HepG2 (cell line): ENCODE data around the gene PEX14. TPM values are rescaled to one million over a fixed set of nuclear protein-coding genes. Genes with fewer than 3 reads are reported as not detected.

Experiments used
- BCL6 ChIP-seq: IDR thresholded peaks from 2 replicates; pipeline ENCODE4 v1.6.1; 2016; ENCODE audit warnings: missing genetic modification reagents, missing compliant biosample characterization
- CREB1 ChIP-seq, 2 experiments: fragments of 450-650 bp in 1 of 2; IDR thresholded peaks; 2 replicates each; pipeline ENCODE4 v1.6.1; 2016 to 2017; ENCODE audit warnings: control low read depth in 1 of 2, mild to moderate bottlenecking in 1 of 2, missing compliant biosample characterization in 1 of 2, missing genetic modification characterization in 1 of 2
- ESRRA ChIP-seq: sonication (generic); formaldehyde crosslinking; IDR thresholded peaks from 2 replicates; pipeline ENCODE4 v1.5.1; 2020; ENCODE audit warnings: mild to moderate bottlenecking, low read depth, missing genetic modification reagents
- FOXA3 ChIP-seq: IDR thresholded peaks from 2 replicates; pipeline ENCODE4 v1.6.1; 2016; ENCODE audit warnings: missing genetic modification reagents, missing compliant biosample characterization
- MAFK ChIP-seq, 2 experiments: IDR thresholded peaks in 1 of 2; conservative IDR thresholded peaks in 1 of 2; 2 replicates each; pipeline ENCODE4 v1.6.1; 2011; ENCODE audit warnings: improper control_type of control experiment in 2 of 2, low read length in 2 of 2
- MEF2D ChIP-seq: sonication (generic); formaldehyde crosslinking; IDR thresholded peaks from 2 replicates; pipeline ENCODE4 v1.5.1; 2020; ENCODE audit warnings: mild to moderate bottlenecking, missing genetic modification reagents
- MLX ChIP-seq: IDR thresholded peaks from 2 replicates; pipeline ENCODE4 v1.6.1; 2016
- SAP130 ChIP-seq: IDR thresholded peaks from 2 replicates; pipeline ENCODE4 v1.6.1; 2016; ENCODE audit warnings: low read depth
- SOX5 ChIP-seq: IDR thresholded peaks from 2 replicates; pipeline ENCODE4 v1.6.1; 2016; ENCODE audit warnings: borderline replicate concordance
- ZBTB4 ChIP-seq: sonication (generic); formaldehyde crosslinking; IDR thresholded peaks from 2 replicates; pipeline ENCODE4 v1.4.0; 2020; ENCODE audit warnings: missing genetic modification reagents, mild to moderate bottlenecking, borderline replicate concordance
- ZBTB43 ChIP-seq: sonication (generic); formaldehyde crosslinking; conservative IDR thresholded peaks from 2 replicates; pipeline ENCODE4 v1.4.0; 2020; ENCODE audit warnings: missing genetic modification reagents
- ZFP36L1 ChIP-seq: sonication (generic); formaldehyde crosslinking; IDR thresholded peaks from 2 replicates; pipeline ENCODE4 v1.8.0; 2022; ENCODE audit warnings: mild to moderate bottlenecking, missing genetic modification reagents, moderate library complexity
- ZNF251 ChIP-seq: sonication (generic); formaldehyde crosslinking; IDR thresholded peaks from 2 replicates; pipeline ENCODE4 v1.9.0; 2021; ENCODE audit warnings: mild to moderate bottlenecking, missing genetic modification reagents
- ZNF292 ChIP-seq: sonication (generic); formaldehyde crosslinking; IDR thresholded peaks from 2 replicates; pipeline ENCODE4 v1.8.1; 2022; ENCODE audit warnings: mild to moderate bottlenecking, low read depth, missing genetic modification reagents, borderline replicate concordance
- ZNF556 ChIP-seq: sonication (generic); formaldehyde crosslinking; IDR thresholded peaks from 2 replicates; pipeline ENCODE4 v1.4.0; 2020; ENCODE audit warnings: mild to moderate bottlenecking, missing genetic modification reagents, borderline replicate concordance
- ZNF652 ChIP-seq: IDR thresholded peaks from 2 replicates; pipeline ENCODE4 v1.6.1; 2016; ENCODE audit warnings: low read depth, borderline replicate concordance
- ZNF788 ChIP-seq: sonication (generic); formaldehyde crosslinking; IDR thresholded peaks from 2 replicates; pipeline ENCODE4 v1.5.0; 2020; ENCODE audit warnings: mild to moderate bottlenecking, missing genetic modification reagents, borderline replicate concordance
- ZSCAN22 ChIP-seq: sonication (generic); formaldehyde crosslinking; IDR thresholded peaks from 2 replicates; pipeline ENCODE4 v1.4.0; 2020; ENCODE audit warnings: mild to moderate bottlenecking, missing genetic modification reagents
- polyA plus RNA-seq, 8 experiments: library from polyadenylated mRNA; depleted of rRNA in 3 of 8; stranded (reverse) in 7 of 8; unstranded in 1 of 8; fragments of >200 nt; fragmentation: Illumina TruSeq in 4 of 8; extraction: Trizol in 4 of 8; gene quantifications; 2 replicates each; pipeline versions ENCODE4 v1.2.1 to v1.2.3, GENCODE V29; 2011 to 2016; ENCODE audit warnings: low read depth in 4 of 8, missing spikeins in 1 of 8, mixed read lengths in 1 of 8; ENCODE audit not compliant: insufficient read depth in 1 of 8
- total RNA-seq, 5 experiments: library from RNA; depleted of rRNA; stranded (reverse); fragments of >200 nt; fragmentation: Illumina TruSeq; extraction: Trizol; gene quantifications; 2 replicates each; pipeline ENCODE4 v1.2.3, GENCODE V29; 2016; ENCODE audit warnings: low read depth in 1 of 5
- TF ChIP-seq, protein P1 (sequence below): sonication (generic); formaldehyde crosslinking; IDR thresholded peaks from 2 replicates; pipeline ENCODE4 v1.4.0; 2020; ENCODE audit warnings: mild to moderate bottlenecking, missing genetic modification reagents
- TF ChIP-seq, protein P2 (sequence below): sonication (generic); formaldehyde crosslinking; IDR thresholded peaks from 2 replicates; pipeline ENCODE4 v1.4.0; 2020; ENCODE audit warnings: missing genetic modification reagents

Gene PEX14
- total and polyA plus RNA-seq, 2 of the 13 experiments (the other 11 are each of a cell fraction or from before 2014, with no cell fraction given) = 6.5 to 9.9 TPM

DNA sequence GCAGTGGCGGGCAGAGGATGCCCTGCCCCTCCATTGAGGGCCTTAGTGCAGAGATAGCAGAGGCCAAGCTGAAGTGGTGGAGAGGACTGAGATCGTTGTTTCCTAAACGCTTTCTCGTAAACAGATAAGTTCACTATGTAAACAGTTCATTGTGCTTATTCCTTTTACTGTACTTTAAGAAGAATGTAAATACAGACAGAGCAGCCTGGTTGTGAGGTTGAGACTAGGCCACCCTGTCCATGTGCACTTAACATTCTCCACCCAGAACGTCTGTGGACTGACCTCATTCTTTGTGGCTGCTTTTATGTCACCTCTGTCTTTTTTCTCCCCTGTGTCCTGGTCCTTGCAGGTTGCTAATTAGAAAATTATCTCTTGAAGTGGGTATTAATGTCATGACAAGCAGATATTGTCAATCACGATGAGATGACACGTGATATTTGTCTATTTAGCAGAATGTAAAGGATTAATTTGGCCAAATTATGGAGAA is 36.0 kb upstream of the PEX14 start (continued):
- TF ChIP-seq CREB1 (IDR thresholded peaks at IDR 0.05) (no peak), CREB1 (CRISPR knock-in tag; IDR thresholded peaks at IDR 0.05) (peak; percentile 32; the same call in 1 of the 2 replicates), ZBTB43 (CRISPR knock-in tag) (no peak), ESRRA (CRISPR knock-in tag) (no peak), BCL6 (0 out of 2 replicates have a peak, but pooled peaks have one; percentile 43), FOXA3 (CRISPR knock-in tag) (peak; percentile 56), MEF2D (CRISPR knock-in tag) (no peak), MLX (CRISPR knock-in tag) (no peak), ZNF251 (CRISPR knock-in tag) (no peak), ZBTB4 (CRISPR knock-in tag) (no peak), ZFP36L1 (CRISPR knock-in tag) (no peak), MAFK (conservative IDR thresholded peaks at IDR 0.05 in 1 of 2, IDR thresholded peaks at IDR 0.05 in 1 of 2; ENCODE audit: low read length in 2 of 2) (peak; percentile 29 to 50; a peak in 3 of 4 replicates), ZNF788 (CRISPR knock-in tag) (no peak), ZNF652 (CRISPR knock-in tag) (no peak), ZNF292 (no peak), SOX5 (CRISPR knock-in tag) (peak; percentile 38; the same call in 1 of the 2 replicates), ZNF556 (CRISPR knock-in tag) (no peak), ZSCAN22 (CRISPR knock-in tag) (no peak), SAP130 (peak; percentile 37)
- TF ChIP-seq, protein P1, sequence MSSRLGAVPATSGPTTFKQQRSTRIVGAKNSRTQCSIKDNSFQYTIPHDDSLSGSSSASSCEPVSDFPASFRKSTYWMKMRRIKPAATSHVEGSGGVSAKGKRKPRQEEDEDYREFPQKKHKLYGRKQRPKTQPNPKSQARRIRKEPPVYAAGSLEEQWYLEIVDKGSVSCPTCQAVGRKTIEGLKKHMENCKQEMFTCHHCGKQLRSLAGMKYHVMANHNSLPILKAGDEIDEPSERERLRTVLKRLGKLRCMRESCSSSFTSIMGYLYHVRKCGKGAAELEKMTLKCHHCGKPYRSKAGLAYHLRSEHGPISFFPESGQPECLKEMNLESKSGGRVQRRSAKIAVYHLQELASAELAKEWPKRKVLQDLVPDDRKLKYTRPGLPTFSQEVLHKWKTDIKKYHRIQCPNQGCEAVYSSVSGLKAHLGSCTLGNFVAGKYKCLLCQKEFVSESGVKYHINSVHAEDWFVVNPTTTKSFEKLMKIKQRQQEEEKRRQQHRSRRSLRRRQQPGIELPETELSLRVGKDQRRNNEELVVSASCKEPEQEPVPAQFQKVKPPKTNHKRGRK = no peak
- TF ChIP-seq, protein P2, sequence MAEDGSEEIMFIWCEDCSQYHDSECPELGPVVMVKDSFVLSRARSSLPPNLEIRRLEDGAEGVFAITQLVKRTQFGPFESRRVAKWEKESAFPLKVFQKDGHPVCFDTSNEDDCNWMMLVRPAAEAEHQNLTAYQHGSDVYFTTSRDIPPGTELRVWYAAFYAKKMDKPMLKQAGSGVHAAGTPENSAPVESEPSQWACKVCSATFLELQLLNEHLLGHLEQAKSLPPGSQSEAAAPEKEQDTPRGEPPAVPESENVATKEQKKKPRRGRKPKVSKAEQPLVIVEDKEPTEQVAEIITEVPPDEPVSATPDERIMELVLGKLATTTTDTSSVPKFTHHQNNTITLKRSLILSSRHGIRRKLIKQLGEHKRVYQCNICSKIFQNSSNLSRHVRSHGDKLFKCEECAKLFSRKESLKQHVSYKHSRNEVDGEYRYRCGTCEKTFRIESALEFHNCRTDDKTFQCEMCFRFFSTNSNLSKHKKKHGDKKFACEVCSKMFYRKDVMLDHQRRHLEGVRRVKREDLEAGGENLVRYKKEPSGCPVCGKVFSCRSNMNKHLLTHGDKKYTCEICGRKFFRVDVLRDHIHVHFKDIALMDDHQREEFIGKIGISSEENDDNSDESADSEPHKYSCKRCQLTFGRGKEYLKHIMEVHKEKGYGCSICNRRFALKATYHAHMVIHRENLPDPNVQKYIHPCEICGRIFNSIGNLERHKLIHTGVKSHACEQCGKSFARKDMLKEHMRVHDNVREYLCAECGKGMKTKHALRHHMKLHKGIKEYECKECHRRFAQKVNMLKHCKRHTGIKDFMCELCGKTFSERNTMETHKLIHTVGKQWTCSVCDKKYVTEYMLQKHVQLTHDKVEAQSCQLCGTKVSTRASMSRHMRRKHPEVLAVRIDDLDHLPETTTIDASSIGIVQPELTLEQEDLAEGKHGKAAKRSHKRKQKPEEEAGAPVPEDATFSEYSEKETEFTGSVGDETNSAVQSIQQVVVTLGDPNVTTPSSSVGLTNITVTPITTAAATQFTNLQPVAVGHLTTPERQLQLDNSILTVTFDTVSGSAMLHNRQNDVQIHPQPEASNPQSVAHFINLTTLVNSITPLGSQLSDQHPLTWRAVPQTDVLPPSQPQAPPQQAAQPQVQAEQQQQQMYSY (CRISPR knock-in tag) = no peak
